Stromal cell of bone marrow (primary cell): ENCODE results near the gene IL22RA1.

Source experiments
- DNase-seq: peaks from one replicate; pipeline ENCODE4 v3.0.0-alpha.2; 2012; ENCODE audit warnings: low read depth

The IL22RA1 gene

GRCh38 chr1:24167008-24167407, 24.1 kb upstream of the IL22RA1 start:
- no peak for DNase-seq

- no peak for DNase-seq
Measured at GRCh38 chr1:24165500-24165899, 22.6 kb upstream of the IL22RA1 start.

GRCh38 chr1:24164004-24164403, 21.1 kb upstream of the IL22RA1 start:
- no peak for DNase-seq

GRCh38 chr1:24162201-24162600, 19.3 kb upstream of the IL22RA1 start:
- DNase-seq: no peak

- DNase-seq: no peak
Measured at GRCh38 chr1:24161270-24161669, 18.3 kb upstream of the IL22RA1 start.

GRCh38 chr1:24159366-24159765, 16.4 kb upstream of the IL22RA1 start:
- no peak for DNase-seq

- DNase-seq: no peak
Measured at GRCh38 chr1:24157918-24158481, 15.1 kb upstream of the IL22RA1 start.

- DNase-seq: no peak
Measured at GRCh38 chr1:24156542-24157260, 13.8 kb upstream of the IL22RA1 start.

- DNase-seq: no peak
Measured at GRCh38 chr1:24155011-24155782, 12.3 kb upstream of the IL22RA1 start.

- DNase-seq: no peak
Measured at GRCh38 chr1:24154215-24154614, 11.3 kb upstream of the IL22RA1 start.

GRCh38 chr1:24152631-24153494, 9.9 kb upstream of the IL22RA1 start:
- no peak for DNase-seq

GRCh38 chr1:24151175-24151533, 8.2 kb upstream of the IL22RA1 start:
- DNase-seq: no peak

GRCh38 chr1:24150234-24151174, 7.6 kb upstream of the IL22RA1 start:
- peak; percentile 48 for DNase-seq

- DNase-seq: peak; percentile 49
Measured at GRCh38 chr1:24149866-24150233, 6.9 kb upstream of the IL22RA1 start.

GRCh38 chr1:24147816-24148215, 4.9 kb upstream of the IL22RA1 start:
- DNase-seq: no peak

GRCh38 chr1:24147194-24147593, 4.3 kb upstream of the IL22RA1 start:
- no peak for DNase-seq

GRCh38 chr1:24141311-24141997, 1.5 kb downstream of the IL22RA1 start:
- no peak for DNase-seq

GRCh38 chr1:24140741-24141181, 2.2 kb downstream of the IL22RA1 start:
- DNase-seq: no peak

- DNase-seq: no peak
Measured at GRCh38 chr1:24139841-24140425, 3.0 kb downstream of the IL22RA1 start.

GRCh38 chr1:24139222-24139489, 3.8 kb downstream of the IL22RA1 start:
- DNase-seq: no peak
